HG03460 (cell line): ENCODE measurements around the gene RSPO1.
"Not testable (repeated sequence)": the region's sequence is repeated elsewhere in the genome, so short reads cannot be mapped to it uniquely, and the experiment has no call there.

Experiments used
- ATAC-seq: cut with Tn5 transposase; IDR thresholded peaks from one replicate; pipeline ENCODE4 v1.9.1; 2021; ENCODE audit not compliant: unreplicated experiment

The RSPO1 gene, protein sequence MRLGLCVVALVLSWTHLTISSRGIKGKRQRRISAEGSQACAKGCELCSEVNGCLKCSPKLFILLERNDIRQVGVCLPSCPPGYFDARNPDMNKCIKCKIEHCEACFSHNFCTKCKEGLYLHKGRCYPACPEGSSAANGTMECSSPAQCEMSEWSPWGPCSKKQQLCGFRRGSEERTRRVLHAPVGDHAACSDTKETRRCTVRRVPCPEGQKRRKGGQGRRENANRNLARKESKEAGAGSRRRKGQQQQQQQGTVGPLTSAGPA

DNA sequence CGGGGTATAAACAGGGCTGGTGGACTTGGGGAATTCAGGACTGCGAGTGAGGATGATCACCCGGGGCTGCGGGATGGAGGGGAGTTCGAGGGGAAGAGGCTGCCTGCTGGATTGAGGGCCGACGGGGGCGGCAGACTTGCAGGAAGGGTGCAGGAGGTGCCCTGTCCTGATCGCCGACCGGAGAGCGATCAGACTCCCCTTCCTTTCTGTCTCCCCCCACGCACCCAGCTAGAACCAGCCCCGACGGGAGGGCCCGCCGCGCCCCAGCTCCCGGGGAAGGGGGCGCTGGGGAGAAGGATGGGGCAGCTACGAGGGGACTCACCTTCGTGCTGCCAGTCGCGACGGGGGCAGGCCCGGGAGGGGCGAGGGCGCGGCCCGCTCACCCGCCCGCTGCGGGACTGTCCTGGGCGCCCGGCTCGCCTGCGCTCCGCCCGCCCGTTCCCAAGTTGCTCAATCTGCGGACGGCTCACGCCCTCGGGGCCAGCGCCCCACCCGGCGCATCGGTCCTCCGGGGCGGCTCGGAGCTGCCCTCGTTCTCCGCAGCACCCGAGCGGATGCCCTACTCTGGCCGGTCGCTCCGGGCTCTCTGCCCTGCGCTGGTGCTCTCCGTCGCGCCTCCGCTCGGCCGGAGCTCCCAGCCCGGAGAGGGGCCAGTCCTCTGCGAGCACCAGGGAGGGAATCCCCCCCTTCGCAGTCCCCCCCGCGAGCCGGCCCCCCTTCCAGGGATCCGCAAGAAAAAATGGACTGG lies at the start of gene RSPO1:
Gene RSPO1 (minus strand): TSS at position 649 of the 748 bp plus-strand sequence. CDS start 5,231 bp downstream, outside the sequence.
- ATAC-seq, result no peak

DNA sequence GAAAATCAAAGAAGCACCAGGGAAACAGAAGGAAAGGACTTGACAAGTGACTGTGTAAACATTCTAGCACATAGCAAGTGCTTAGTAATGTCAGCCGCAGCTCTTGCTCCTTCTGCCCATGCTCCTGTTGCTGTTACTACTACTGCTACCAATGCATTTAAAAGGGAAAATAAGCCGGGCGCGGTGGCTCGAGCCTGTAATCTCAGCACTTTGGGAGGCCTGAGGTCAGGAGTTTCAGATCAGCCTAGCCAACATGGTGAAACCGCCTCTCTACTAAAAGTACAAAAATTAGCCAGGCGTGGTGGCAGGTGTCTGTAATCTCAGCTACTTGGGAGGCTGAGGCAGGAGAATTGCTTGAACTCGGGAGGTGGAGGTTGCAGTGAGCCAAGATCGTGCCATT lies 49.5 kb upstream of the RSPO1 start:
- ATAC-seq, result not testable (repeated sequence)

DNA sequence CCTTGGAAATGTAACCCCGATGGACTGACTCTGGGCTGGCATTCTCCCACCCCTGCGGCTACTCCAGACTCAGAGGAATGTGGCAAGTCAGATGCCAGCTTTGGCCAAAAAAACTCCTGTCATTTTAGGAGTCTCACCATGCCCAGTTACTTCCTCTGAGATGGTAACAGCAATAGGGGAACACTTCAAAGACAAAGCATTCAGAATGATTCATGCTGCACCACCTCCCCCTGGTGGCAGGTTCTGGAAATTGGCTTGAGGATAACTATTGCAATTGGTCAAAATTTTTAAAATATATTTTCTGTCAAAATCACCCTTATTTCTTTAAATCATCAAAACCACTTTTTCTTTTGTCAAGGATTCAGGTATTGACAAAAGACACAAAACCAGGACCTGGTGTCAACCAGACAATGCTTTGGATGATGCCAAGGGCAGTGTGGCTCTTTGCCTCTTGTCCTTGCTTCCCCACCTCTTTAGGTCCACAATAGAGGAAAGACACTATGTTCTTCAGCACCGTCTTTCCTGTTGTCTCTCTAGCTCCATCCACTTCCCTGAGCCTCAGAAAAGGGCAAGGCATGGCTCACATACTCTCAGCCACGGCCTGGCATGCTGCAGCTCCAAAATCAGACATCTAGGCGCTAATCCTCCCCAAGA lies 47.8 kb upstream of the RSPO1 start:
- no peak for ATAC-seq

DNA sequence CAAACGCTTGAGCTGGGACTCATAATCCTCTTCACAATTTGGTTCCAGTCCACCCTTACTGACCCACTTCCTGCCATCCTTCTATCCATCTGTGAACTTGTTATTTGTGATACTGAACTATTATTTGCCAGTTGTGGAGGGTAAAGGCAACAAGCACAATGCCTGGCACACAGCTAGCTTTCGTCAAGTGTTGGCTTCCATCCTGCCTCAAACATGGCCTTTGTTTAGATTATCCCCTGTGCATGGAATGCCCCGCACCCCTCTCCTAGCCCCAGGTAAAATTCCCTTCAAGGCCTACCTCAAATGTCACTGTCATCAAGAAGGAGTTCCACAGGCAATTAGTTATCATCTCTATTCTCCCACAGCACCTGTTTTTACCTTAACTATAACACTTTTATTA lies 46.2 kb upstream of the RSPO1 start:
- ATAC-seq, result no peak

DNA sequence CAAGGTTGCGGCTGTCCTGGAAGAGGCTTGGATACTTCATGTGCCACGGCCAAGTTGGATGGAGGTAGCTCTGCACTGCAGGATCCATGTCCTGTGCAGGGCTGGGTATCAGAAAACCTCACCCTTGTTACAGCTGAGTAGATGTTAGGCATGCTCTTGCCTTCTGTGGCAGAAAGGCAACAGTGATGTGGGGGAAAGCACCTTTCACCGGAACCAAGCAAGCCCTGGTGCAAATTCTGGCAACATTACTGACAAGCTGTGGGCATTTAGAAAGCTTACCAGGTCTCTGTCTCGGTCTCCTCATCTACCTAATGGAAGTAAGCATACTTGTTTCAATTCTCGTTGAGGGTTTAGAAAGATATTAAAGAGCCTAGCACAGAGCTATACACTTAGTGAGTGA lies 43.1 kb upstream of the RSPO1 start:
- ATAC-seq, result no peak

DNA sequence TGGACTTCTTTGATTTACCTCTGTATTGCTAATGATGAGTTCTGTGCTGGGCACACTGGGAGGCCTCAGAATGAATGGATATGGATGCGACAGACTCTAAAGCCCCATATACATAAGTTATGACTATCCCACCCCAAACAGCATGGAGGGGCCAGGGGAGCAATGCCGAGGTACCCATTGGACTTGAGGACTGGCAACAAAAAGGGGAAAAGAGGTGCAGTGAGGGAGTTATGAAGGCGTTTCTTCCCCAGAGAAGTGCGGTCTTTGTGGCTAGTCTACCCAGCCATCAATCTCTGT lies 42.4 kb upstream of the RSPO1 start:
- no peak for ATAC-seq

DNA sequence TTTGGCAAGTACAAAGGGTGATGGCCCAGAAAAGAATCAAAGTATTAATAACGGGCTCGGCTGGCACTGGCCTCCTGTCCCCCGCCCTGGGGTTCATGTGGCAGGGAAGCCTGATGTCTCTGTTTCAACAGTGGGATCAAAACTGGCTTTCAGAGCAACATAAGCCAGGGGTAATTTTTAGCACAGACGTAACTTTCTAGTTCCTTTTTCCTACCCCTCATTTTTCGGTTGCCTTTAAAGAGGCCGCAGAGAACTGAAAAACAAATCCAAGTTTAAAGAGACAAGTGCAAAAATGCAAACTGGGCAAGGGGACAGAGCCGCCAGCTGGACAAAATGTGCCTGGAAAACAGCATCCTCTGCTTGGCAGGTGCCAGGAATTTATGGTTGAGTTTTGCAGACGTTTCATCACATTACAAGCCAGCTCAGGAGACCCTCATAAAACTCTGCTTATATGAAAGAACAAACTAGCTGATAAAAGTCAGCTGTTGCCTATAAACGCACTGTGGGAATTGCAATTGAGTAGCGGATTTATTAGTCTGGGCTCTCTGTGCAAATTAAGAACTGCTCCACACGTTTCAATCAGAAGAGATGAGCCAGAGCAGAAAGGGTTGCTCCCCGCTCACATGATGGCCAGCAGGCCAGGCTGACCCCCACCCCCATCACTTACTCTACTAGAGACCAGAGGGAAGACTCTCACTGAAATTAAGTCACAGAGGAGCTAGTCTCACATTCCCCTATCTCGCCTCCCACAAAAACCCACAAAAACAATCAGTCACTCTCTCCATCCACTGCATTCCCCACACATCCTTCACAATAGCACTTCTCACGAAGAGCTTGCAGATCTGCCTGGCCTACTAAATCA lies 41.8 kb upstream of the RSPO1 start:
- ATAC-seq, result no peak

DNA sequence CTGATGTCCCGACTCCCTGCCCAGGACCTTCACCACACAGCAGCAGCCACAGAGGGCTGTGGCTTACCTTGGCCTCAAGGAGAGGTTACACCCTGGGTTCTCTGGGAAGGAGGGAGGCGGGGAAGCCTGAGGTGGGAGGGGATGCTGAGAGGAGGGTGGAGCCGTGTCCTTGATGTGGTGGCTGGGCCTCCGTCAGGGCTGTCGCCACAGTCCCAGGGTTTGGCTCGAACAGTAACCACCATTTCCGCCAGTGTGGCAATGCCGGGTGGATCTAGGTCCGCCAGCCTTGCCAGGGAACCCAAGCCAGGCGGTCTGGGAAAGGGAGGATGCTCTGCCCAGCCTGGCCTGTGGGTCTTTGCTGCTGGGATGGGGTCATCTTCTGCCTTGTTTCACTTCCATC lies 39.2 kb upstream of the RSPO1 start:
- no peak for ATAC-seq

DNA sequence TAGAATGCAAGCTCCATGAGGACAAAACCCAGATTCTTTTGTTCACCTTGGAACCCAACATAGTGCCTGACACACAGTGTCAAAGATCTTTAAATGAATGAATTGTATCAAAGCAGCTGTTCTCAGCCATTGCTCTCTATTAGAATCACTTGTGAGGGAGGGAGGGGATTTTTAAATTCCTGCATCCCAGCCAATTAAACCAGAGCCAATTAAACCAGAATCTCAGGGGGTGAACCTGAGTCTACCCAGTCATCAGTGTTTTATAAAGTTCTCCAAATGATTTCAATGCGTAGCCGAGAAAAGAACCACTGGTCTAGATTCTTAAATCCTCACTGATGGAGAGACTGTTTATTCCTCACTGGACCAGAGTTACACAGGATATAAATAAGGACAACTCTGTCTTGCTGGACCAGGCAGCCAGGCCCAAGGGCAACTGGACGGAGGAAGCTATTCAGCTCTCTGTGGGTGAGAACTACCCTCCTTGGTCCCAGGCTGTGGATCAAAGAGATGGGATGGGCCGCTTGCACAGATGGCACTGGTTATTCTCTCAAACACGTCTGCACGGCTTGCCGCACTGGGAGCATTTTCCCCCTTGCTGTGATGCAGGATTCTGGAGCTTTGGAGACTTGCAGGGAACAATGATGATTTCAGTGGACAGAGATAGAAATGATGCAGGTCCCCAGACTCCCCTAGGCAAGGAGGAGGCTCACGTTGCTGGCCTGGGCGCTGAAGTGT lies 37.6 kb upstream of the RSPO1 start:
- no peak for ATAC-seq

DNA sequence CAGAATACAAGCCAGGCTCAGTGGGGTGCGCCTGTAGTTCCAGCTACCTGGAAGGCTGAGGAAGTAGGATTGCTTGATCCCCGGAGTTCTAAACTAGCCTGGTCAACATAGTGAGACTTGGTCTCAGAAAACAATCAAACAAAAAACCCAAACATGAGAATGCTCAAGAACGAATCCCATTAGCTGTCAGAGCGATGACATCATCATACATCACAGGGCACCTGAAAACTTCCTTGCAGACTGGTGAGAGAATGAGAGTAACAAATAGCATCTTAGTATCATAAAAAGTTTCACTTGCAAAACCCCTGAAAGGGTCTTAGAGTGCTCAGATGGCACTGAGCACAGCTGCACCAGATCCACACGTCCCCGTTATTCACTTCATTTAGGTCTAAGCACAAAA lies 36.6 kb upstream of the RSPO1 start:
- no peak for ATAC-seq

DNA sequence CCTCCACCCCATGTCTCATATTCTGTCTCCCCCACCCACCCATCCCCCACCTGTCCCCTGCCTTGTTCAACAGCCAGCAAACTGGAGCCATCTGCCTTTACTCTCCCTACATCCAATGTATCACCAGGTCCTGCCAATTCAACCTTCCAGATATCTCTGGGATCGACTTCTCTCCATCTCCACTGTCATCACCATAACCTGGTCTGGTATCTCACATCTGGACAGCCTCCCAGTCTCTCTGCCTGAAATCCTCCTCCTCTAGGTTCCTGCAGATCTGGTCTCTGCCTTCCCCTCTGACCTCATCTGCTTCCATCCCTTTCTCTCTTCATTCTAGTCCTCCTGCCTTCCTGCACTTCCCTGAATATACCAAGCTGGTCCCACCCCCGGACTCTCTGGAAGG lies 35.4 kb upstream of the RSPO1 start:
- ATAC-seq, result no peak

DNA sequence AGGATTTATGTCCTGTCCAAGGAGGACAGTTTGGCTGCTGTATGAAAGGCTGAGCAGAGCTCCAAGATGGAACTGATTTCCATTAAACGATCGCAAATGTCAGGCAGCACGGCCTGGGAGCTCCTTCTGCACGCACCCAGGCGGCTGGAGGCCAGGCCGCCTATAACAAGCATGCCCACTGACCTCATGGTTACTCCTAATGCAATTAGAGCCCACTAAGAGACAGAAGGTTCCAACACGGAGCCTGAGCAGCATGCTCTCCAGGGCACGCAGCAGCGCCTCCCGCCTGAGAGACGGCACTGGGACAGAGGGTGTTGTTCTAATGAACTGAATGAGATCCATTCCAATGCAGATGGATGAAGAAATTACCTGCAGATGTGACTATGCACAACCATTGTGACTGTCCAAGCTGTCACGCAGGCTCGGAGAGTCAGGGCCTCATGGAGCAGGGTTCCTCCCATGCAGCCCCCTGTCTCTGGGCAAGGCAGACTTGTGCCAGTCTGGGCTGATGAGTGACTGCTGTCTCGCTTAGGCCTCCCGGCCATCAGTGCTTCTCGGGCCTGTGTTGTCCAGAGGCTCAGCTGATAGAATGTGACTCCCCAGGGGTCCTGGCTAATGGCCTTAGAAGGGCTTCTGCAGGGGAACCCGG lies 32.5 kb upstream of the RSPO1 start:
- ATAC-seq, result no peak

DNA sequence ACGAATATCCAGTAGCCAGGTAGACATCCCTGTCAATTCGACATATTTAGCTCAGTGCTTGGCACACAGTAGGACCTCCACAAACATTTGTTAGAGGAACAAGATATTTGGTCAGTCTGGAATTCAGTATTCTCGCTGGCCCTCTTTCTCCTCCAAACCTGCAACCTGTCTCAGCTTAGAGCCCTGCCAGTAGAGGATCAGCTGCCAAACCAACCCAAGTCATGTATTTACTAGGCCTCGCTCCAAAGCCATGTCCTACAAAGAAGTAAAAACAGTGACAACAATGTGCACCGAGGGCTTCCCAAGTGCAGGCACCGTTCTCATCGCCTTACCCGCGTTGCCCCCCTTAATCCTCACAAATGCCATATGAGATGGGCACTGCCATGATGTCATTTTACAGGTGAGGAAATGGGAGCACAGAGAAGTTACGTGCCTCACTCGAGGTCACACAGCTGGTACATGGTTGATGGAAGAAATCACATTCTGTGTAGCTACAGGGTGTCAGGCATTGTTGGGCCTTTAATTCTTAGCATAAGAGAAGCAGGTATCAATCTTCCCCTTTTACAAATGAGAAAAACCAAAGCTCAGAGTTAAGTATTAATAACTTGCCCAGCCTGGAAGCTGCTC lies 31.7 kb upstream of the RSPO1 start:
- no peak for ATAC-seq

DNA sequence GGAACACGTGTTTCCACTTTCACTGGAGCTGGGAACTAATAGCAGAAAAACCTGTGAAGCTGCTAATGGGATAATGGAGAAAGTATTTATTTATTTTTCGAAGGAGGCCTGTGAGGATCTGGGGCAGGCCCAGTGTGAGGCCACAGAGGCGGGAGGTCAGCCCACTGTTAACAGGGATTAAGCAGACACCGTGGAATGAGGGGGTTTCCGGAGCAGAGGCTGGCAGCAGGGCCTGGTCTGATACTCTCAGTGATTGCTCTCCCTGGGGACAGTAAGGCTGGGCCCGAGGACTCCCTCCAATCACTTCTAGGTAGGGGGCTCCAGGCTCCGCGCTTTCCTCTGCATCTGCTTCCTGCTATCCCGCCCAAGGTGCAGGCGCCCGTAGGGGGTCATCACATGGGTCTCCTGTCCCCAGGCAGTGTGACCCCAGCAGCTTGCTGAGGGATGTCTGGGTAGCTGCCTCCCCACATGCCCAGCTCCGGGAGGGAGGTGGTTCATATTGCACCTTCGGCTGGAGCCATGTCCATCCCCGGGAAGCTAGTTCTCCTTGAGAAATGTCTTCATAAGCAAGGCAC lies 28.8 kb upstream of the RSPO1 start:
- ATAC-seq, result no peak

DNA sequence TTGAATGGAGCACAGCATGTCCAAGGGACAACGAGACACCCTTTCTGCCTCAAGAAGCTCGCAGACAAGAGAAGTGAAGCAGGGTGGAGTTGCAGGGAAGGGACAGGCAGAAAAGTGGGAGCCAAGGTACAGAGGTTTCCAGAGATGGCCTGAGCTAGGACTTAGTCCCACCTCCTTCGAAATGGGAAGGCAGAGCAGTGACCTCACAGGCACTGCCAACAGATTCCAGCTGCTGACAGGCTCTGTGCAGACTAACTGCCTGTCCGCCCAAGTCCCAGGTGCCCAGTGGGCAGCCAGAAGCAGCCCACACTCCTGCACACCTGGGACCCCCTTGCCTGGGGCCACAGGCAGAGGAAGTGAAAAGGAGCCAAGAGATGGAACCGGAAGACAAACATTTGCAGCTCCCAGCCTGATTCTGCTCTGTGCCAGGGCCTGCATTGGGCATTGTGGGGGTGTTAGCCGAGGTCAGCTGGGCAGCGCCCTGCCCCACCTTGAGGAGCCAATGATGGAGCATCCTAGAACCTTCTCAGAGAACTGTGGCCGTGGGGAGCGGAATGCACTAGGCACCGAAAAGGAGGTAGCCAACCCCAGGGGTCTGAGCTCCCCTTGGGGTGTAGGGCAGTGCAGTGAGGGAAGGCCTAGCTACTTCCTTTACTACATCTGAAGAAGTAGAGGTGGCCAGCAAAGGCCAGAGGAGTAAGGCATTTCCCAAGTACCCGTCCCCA lies 27.5 kb upstream of the RSPO1 start:
- no peak for ATAC-seq

DNA sequence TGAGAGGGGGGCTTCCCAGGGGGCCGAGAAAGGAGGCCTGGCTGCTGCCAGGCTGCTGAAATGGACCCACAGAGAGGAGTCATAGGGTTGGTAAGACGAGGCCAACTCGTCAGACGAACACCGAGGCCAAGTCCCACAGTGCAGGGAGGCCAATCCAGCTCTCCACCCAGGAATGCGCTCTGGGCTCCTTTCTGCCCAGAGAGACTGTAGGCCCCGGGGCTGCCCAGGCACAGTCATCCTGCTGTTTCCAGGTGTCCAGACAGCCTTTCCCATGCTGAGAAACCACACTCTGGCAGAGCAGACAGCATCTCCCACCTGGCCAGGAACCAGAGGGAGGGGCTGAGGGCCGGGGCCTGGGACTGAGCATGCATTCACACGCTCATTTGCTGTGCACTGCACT lies 26.7 kb upstream of the RSPO1 start:
- ATAC-seq, result no peak

DNA sequence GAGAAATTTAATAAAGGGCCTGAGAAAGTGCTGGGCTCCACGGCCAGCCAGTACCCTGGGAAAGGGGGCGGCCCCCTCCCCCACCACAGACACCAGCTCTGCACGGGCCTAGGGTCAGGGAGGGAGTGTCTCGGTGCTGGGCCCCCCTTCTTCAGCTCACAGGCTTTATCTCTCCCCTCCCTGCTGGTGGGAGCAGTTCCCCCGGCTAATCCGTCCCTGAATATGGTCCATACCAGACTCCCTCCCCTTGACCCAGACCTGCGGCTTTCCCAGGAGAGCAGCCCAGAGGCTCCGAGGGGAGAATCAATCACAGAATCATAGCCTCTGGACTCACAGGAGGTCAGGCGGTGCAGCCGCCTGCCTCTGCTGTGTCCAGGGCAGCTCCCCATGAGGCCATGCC lies 26.0 kb upstream of the RSPO1 start:
- ATAC-seq, result no peak

DNA sequence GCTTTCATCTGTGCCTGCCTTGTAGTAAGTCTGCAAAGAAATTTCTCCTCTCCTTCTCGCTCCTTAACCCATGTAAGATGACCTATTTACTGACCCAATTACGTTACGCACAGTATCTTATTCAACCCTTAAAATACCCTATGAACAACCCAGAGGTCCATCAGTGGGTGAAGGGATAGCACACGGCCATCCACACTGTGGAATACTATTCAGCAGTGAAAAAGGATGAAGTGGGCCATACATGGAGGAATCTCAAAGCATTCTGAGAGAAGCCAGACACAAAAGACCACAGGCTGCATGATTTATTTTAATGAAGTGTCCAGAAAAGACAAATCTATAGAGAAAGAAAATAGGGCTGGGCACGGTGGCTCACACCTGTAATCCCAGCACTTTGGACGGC lies 23.8 kb upstream of the RSPO1 start:
- ATAC-seq, result no peak
